ENCODE measurements around the gene KBTBD4.

The KBTBD4 gene

GRCh38 chr11:47578524-47579494, at the start of gene KBTBD4, which contains the start of gene NDUFS3:
TSS of gene KBTBD4 (minus strand) at chr11:47578970. CDS start at chr11:47578951, 19 bp downstream.
TSS of gene NDUFS3 (plus strand) at chr11:47579074. CDS start at chr11:47579092, 18 bp downstream.
- peak; percentile 93 for DNase-seq

GRCh38 chr11:47628026-47628425, 49.3 kb upstream of the KBTBD4 start:
- DNase-seq: no peak

- no peak for DNase-seq
Measured at GRCh38 chr11:47626234-47626633, 47.5 kb upstream of the KBTBD4 start.

- peak; percentile 53 for DNase-seq
Measured at GRCh38 chr11:47620836-47621378, 42.1 kb upstream of the KBTBD4 start.

GRCh38 chr11:47617417-47617809, 38.6 kb upstream of the KBTBD4 start:
- no peak for DNase-seq

GRCh38 chr11:47616726-47617416, 38.1 kb upstream of the KBTBD4 start:
- peak; percentile 71 for DNase-seq

GRCh38 chr11:47615249-47615648, 36.5 kb upstream of the KBTBD4 start:
- DNase-seq: no peak

GRCh38 chr11:47611348-47611794, 32.6 kb upstream of the KBTBD4 start:
- no peak for DNase-seq

- DNase-seq: no peak
Measured at GRCh38 chr11:47609675-47610074, 30.9 kb upstream of the KBTBD4 start.

GRCh38 chr11:47607380-47607779, 28.6 kb upstream of the KBTBD4 start:
- no peak for DNase-seq

GRCh38 chr11:47606731-47607130, 28.0 kb upstream of the KBTBD4 start:
- DNase-seq: peak; percentile 38

GRCh38 chr11:47605921-47606320, 27.2 kb upstream of the KBTBD4 start:
- no peak for DNase-seq

- no peak for DNase-seq
Measured at GRCh38 chr11:47603295-47603694, 24.5 kb upstream of the KBTBD4 start.

GRCh38 chr11:47599902-47600301, 21.1 kb upstream of the KBTBD4 start:
- no peak for DNase-seq

- DNase-seq: no peak
Measured at GRCh38 chr11:47595967-47596366, 17.2 kb upstream of the KBTBD4 start.

- no peak for DNase-seq
Measured at GRCh38 chr11:47595029-47595428, 16.3 kb upstream of the KBTBD4 start.

- peak; percentile 27 for DNase-seq
Measured at GRCh38 chr11:47593934-47594855, 15.4 kb upstream of the KBTBD4 start, which contains the start of gene C1QTNF4. TSS of gene C1QTNF4 (minus strand) at chr11:47594411. CDS start at chr11:47590810, 3,601 bp downstream.

GRCh38 chr11:47593492-47593933, 14.7 kb upstream of the KBTBD4 start:
- DNase-seq: no peak

- no peak for DNase-seq
Measured at GRCh38 chr11:47592970-47593369, 14.2 kb upstream of the KBTBD4 start.

- DNase-seq: no peak
Measured at GRCh38 chr11:47592251-47592650, 13.5 kb upstream of the KBTBD4 start.

GRCh38 chr11:47591764-47592163, 13.0 kb upstream of the KBTBD4 start:
- DNase-seq: no peak

Measured in NCI-H82 (cell line).